Stimulated activated CD8-positive, alpha-beta memory T cell treated with anti-CD3 and anti-CD28 coated beads, Interleukin-4, amount 100 ng/mL, for 24 hours (primary cell): ENCODE measurements around the gene STH.

Experiments
- DNase-seq: peaks from one replicate; pipeline ENCODE4 v3.0.0-alpha.2; 2020; ENCODE audit warnings: low read depth

Gene STH

DNA sequence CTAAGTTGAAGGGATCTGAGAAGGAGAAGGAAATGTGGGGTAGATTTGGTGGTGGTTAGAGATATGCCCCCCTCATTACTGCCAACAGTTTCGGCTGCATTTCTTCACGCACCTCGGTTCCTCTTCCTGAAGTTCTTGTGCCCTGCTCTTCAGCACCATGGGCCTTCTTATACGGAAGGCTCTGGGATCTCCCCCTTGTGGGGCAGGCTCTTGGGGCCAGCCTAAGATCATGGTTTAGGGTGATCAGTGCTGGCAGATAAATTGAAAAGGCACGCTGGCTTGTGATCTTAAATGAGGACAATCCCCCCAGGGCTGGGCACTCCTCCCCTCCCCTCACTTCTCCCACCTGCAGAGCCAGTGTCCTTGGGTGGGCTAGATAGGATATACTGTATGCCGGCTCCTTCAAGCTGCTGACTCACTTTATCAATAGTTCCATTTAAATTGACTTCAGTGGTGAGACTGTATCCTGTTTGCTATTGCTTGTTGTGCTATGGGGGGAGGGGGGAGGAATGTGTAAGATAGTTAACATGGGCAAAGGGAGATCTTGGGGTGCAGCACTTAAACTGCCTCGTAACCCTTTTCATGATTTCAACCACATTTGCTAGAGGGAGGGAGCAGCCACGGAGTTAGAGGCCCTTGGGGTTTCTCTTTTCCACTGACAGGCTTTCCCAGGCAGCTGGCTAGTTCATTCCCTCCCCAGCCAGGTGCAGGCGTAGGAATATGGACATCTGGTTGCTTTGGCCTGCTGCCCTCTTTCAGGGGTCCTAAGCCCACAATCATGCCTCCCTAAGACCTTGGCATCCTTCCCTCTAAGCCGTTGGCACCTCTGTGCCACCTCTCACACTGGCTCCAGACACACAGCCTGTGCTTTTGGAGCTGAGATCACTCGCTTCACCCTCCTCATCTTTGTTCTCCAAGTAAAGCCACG is 28.3 kb downstream of the STH start:
- DNase-seq: no peak

DNA sequence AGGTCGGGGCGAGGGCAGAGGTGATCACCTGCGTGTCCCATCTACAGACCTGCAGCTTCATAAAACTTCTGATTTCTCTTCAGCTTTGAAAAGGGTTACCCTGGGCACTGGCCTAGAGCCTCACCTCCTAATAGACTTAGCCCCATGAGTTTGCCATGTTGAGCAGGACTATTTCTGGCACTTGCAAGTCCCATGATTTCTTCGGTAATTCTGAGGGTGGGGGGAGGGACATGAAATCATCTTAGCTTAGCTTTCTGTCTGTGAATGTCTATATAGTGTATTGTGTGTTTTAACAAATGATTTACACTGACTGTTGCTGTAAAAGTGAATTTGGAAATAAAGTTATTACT is 28.9 kb downstream of the STH start:
- no peak for DNase-seq

DNA sequence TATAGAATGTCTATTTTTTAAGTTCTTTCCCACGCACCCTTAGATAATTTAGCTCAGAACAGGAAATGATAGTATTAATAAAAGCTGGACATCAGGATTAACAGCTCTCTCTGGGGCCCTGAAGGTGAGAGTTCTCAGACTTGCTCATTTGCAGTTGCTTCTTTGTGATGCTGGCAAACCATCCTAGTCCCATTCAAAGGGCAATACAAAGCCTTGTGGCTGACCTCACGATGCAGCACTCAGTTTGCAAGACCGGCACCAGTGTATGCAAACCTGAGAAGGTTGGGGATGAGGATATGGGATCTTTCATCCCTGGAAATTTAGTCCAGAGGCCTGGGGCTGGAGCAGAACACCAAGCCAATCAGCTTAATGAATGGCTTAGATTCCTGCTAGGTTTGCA is 29.3 kb downstream of the STH start:
- no peak for DNase-seq

DNA sequence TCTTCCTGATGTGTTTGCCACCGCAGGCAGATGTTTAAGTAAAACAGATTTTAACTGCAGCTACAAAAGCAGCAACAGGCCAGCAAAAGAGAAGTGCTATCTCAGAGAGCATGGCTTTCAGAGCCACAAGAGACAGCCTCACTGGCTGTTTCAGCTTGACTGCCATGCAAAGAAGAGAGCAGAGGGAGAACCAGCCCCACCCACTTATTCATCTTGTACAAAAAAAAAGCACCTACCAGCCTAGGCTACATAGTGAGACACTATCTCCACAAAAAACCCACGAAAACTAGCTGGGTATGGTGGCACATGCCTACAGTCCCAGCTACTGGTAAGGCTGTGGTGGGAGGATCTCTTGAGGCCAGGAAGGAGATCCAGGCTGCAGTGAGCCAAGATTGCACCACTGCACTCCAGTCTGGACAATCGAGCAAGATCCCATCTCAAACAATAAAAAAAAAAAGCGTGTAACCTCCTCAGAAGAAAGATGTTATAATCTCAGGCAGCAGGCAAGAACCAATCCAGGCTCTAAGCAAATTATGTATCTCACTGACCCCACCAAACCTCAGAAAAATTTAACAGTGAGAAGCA is 30.0 kb downstream of the STH start:
- no peak for DNase-seq

DNA sequence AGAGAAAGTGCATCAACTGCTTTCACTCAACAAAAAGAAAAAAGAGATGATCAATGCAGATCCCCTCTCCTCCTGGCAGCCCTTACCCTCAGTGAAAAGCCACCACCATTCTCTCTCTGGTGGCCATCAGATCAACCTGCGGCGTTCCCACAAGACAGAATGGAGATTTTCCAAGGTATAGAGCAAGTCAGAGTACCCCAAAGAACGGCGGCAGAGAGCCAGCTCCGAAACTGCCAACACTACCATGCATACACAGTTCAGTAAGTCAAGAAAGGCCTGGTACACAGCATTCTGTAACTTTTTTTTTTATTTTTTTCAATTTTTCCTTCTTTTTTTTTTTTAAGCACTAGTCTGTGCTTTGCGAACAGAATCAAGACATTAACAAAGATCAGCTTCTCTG is 30.6 kb downstream of the STH start:
- DNase-seq: no peak

DNA sequence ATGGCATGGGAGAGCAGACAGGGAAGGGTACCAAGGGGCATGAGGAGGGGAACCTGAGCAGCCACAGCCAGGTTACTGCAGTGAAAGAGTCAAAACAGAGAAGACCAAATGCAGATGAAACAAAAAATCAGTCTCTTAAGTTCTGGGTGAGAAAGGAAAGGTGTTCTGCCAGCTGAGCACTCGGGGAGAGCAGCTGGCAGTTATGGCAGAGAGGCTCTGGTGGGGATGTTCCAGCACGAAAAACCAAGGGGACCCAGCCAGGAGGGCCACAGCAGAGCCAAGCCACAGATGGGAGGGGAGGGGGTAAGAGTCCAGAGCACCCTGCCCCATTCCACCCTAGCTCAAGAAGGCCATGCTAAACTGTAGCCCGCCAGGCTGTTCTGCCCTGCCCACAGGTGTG is 31.7 kb downstream of the STH start:
- no peak for DNase-seq

DNA sequence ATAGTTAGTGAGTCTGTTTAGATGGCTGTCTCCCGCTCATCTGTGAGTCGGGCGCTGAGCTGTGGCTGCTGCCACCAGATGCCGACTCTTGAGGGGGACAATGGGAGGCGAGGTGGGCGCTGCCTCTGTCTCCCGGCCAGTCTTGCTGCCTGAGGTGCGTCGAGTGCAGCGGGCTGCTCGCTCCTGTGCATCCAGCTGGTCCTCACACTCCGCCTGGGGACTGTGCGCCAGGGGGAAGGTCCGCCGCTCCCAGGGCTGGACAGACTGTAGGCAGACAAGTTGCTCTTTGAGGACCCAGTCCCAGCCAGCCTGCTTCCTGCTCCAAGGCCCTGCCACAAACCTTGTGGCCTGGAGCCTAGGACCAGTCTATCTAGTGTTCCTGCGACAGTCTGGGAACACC is 32.4 kb downstream of the STH start:
- DNase-seq: no peak

DNA sequence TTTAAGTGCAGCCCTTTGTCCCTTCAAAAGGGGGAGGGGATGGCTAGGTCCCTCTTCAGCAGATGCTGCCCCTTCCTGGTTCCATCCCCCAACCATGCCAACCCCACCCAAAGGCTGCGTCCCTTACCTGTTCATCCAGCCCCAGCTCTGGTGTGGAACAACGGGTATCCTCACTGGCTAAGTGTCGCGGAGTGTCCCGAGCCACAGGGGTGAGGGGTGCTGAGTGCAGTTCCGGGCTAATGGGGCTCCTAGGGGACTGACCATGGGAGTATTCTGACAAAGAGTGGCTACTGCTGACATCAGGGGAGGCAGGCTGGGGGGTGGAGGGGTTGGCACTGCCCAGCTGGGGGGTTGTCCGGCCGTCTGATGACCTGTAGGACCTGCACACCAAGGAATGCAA is 32.9 kb downstream of the STH start:
- no peak for DNase-seq

DNA sequence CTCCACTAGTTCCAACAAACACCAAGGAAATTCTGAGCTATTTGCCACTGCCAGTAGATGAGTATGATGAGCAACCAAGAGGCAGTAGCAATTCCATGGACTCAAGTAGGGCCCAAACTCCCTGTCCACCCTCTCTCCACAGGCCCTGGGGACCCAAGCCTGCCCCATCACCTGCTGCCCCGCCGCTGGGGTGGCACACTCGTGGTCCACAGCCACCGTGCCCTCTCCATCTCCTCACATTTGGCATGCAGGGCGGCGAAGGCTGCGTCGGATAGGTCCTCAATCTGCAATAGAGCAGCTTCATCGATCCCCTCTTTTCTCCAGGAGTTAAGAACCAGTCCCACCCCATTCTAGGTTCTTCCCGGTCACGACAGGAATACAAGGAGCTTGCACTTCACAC is 33.9 kb downstream of the STH start:
- no peak for DNase-seq

DNA sequence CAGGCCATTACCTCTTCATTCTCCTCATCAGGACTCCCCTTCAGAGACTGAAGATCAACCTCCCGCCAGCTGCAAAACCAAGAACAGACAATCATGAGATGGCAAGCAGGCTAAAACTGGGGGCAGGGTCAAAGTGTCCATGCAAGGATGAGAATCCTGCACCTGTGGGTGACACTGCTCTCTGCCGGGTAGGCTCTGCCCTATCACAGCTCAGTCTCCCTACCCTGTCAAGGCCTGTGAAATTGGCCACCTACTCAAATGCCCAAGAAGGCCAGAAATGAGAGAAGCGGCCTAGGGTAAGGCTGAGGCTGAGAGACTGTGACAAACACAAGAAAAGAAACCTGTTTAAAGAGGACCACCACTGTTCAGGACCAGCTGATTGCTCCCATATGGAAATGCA is 34.3 kb downstream of the STH start:
- DNase-seq: no peak

DNA sequence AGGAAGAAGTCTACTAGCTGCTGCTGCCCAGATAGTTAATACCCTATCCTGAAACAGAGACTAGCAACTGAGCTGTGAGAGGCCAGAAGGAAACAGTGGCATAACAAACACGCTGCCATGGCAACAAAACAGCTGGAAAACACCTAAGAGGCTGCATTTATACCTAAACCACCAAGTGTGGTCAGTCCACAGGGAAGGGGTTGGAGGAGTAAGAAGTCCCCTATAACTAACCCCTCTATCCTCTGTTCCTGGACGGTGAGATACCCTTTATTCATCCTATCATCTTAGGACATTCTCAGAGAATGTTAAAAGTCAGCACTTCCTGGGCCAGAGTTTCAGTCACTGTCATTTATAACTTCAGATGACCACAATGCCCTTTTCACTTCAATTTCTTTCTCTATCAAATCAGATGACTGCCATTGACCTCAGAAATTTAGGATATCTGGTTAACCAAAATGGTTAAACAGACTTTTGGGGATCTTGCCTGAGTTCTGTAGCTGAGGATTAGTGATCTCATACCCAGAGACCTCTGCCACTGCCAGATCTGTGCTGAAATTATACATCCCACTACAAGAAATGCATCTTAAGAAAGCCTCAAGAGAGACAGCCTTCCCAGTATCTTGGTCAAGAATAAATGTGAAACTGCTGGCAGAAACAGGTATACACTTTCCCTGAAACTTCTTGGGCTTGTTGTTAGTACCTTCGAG is 36.2 kb downstream of the STH start:
- DNase-seq: no peak

DNA sequence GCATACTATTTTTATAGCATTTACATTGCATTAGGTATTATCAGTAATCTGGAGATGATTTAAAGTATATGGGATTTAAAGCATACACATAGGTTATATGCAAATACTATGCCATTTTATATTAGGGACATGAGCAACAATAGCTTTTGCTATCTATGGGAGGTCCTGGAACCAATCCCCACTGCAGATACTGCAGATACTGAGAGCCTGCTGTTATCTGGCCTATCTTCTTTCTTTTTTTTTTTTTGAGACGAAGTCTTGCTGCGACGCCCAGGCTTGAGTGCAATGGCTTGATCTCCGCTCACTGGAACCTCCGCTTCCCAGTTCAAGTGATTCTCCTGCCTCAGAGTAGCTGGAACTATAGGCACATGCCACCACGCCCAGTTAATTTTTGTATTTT is 37.4 kb downstream of the STH start:
- no peak for DNase-seq

DNA sequence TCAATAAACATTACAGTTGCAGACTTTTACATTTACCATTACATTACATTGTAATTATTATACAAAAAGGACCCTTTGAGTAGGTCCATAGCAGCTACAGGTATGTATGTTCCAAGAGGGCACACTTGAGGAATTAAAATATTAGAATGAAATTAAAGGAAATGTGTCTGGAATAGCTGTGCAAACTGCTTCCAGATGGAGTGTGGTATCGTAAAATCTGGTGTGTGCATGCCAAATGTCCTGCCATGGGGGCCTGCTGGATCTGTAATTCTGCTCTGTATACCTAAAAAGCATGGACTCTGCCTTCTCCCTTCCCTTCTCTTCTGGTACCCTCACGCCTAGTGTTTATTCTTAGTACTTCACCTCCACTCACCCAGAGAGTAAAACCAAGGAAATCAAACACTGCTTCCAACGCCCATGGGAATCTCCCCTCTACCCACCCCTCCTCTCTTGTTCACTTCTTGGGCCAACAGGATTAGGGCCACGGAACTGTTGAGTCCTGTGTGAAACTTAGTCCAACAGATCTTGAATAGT is 38.7 kb downstream of the STH start:
- no peak for DNase-seq

DNA sequence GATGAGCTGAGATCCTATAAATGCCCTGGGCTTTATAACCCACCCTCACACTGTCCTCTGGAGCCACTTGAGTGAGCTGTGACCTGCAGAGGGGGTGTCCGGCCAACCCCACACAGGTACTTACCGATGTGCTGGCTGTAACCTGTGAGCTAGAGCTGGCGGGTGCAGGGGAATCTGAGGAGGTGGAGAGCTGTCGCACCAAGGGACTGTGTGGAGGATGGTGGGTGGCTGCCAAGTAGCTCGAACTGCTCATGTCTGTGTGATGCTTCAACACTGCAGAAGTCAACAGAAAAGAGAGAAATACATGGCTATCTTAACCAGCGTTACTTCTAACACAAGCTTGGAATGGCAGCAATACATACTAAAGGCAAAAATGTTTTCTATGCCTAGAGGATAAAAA is 39.4 kb downstream of the STH start:
- no peak for DNase-seq

DNA sequence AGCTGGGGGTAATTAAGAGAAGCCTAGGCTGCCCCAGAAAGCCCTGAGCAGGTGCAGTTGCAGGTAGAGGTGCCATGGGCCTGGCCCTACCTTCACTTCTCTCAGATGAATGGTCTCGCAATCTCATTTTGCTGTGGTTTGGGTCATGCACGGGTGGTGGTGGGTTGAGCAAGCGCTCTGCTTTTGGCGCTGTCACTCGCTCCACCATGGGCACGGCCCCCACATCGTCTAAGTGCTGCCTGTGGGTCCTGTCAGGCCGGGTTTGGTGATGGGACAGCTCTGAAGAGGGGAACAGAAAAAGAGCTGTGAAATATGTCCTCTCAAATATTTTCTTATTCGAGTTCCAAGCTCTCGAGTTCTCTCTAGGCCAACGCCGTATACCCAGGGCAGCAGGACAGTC is 39.9 kb downstream of the STH start:
- DNase-seq: no peak

DNA sequence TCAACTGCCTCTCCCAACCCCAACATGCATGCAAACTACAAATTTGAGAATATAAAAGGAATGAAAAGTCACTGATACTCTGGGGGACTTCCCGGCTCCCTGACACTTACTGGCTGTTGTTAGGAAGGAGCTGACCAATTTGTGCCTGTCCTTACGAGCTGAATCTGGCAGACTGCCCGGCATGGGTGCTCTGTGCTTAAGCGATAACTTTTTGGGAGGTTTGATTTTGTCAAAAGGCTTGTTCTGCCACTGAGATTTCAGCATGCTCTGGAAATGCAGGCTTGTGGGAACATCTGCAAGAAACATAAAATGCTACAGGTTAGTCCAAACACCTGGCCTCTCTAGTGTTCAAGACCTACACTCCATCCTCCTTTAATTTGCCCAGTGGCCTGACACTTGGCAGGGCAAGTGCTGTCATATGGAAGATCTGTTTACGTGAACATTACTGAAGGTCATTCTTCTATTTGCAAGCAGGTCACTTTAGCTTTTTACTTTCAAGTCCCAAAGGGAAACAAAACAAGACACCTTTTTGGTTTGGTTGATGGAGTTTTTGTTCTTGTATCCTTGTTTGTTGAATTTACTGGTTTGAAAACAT is 40.6 kb downstream of the STH start:
- DNase-seq: no peak

DNA sequence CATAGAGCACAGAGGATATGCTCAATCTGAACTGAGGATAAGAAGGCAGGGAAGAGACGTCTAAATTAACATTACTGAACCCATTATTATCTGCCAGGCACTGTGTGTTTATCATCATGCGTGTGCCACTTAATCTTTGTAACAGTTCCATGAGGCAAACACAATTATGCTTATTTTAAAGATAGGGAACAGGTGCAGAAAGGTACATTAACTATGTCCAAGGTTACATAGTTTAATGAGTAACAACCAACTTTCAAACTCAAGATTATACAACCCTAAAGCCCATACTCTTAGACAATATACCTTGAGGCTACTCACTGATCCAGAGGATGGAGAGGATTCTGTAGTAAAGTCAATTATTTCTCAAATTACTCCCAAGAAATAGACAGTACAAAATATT is 43.2 kb downstream of the STH start:
- DNase-seq: no peak

DNA sequence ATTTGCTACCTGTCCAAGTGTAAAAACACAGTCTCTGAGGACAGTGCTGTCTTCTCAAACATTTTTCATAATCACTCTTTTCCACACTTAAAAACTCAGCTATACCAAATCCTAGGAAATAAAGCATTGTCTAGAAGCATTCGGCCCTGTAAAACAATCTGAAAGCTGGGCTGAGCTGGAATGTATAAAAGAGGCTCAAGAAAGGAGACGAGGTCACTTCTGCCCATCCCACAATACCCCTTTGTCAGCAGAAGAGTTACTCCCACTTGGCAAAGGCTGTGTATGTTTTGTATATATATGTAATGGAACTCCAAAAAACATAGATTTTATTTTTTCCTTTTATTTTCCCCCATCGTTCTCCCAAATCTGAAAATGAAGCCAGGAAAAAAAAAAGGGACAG is 43.9 kb downstream of the STH start:
- DNase-seq: no peak

DNA sequence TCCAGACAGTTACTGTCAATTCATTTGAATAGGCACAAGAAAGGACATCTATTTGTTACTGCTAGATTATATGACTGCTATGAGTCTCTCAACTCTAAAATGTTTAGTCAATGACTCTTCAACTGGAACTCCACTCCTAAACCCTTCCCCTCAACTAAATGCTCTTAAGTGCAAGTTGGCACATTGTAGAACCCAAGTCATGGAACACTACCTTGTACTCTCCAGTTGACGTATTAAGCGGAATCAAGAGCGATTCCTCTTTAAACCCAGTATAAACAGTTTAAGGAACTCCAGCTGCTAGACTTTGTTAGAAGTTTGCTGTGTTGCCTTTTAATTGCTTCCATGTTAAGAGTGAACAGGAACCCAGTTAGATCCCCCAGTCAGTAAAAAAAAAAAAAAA is 44.6 kb downstream of the STH start:
- no peak for DNase-seq

DNA sequence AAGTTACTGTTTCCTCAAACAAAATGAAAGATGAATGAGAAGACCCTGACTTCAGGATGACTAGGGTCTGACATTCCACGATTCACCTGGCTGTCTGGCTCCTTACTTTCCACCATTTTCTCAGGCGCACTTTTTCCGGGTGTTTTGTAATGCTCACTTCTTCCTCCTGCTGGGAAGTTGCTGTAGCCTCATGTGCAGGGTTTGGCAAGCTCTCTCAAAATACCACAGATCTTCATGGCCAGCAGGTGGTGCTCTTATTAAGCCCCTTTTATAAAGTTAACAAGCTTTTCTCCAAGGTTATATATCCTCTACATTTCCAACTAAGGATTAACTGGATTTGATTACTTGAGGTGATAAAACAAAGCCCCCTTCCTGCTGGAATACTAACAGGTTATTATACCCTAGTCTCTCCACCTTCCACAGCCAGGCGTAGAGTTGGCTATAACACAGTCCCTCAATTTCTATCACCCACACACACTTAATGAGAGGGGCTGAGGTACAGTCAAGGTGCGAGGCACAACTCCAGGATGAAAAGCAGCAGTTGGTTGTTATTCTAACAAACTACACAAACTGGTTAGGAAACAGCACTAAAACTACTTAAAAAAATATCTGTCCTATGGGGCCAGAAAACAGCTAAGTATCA is 45.4 kb downstream of the STH start:
- peak; percentile 15 for DNase-seq

DNA sequence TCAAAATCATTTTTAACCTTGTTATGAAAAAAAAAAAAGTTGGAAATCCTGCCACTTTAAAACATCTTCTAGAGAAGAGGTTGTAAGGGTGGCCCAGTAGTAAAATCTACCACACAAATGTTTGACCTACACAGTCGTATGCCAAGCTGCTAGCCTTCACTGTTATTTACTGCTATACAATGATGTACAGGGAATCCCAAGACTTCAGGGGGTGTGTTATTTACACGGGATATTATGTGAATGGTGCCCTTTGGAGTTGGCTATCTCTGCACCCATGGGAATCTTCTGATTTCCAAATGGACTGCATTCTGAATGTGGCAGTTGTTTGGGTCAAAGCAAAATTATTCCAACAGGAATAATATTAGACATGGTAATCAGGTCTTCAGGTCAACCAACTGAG is 45.9 kb downstream of the STH start:
- no peak for DNase-seq

DNA sequence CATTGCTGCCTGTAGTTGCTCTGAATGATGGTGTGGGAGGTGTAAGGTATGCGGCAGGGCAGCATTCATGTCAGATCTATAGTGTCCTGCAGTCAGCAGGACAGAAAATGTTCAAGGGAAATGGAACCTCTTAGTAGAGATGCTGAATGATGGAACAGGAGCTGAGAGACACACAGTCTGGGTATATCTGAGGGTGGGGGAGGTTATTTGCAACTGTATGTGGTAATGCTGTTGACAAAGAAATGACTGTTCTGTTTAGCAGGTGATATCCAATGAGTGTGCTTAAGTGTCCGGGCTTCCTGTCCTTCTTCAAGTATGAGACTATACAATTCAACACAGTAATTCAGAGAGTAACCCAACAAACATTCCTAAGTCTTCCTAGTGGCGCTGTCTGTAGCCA is 46.6 kb downstream of the STH start:
- no peak for DNase-seq
